GM10266 (cell line): Measurements from ENCODE around the gene DUSP8.
"Not testable (repeated sequence)": the region's sequence is repeated elsewhere in the genome, so short reads cannot be mapped to it uniquely, and the experiment has no call there.

Source experiments
- DNase-seq: peaks from one replicate; pipeline ENCODE4 v3.0.0; 2012; ENCODE audit errors: extremely low spot score
- CTCF ChIP-seq: IDR thresholded peaks from 2 replicates; pipeline ENCODE4 v1.5.1; 2012; ENCODE audit warnings: mild to moderate bottlenecking, low read depth; ENCODE audit not compliant: control insufficient read depth, insufficient read depth; ENCODE audit errors: missing control alignments

DUSP8 gene

GRCh38 chr11:1604181-1604580, 32.1 kb upstream of the DUSP8 start:
- no peak for TF ChIP-seq CTCF
- DNase-seq = no peak

GRCh38 chr11:1603629-1604028, 31.6 kb upstream of the DUSP8 start:
- TF ChIP-seq CTCF = no peak
- DNase-seq = no peak

GRCh38 chr11:1601663-1602062, 29.6 kb upstream of the DUSP8 start:
- DNase-seq = not testable (repeated sequence)

- DNase-seq = no peak
- TF ChIP-seq CTCF = no peak
Observed at GRCh38 chr11:1600626-1601025, 28.6 kb upstream of the DUSP8 start.

GRCh38 chr11:1598816-1599215, 26.7 kb upstream of the DUSP8 start:
- no peak for TF ChIP-seq CTCF
- DNase-seq = no peak

- DNase-seq = not testable (repeated sequence)
Observed at GRCh38 chr11:1598406-1598805, 26.3 kb upstream of the DUSP8 start.

- DNase-seq = no peak
- TF ChIP-seq CTCF = no peak
Observed at GRCh38 chr11:1597994-1598380, 25.9 kb upstream of the DUSP8 start, which contains the start of gene KRTAP5-2. TSS of gene KRTAP5-2 (minus strand) at chr11:1598294. CDS start at chr11:1598250, 44 bp downstream.

- no peak for DNase-seq
- TF ChIP-seq CTCF = no peak
Observed at GRCh38 chr11:1597331-1597993, 25.4 kb upstream of the DUSP8 start.

- DNase-seq = not testable (repeated sequence)
Observed at GRCh38 chr11:1596576-1597121, 24.6 kb upstream of the DUSP8 start.

- not testable (repeated sequence) for DNase-seq
Observed at GRCh38 chr11:1595994-1596575, 24.0 kb upstream of the DUSP8 start.
